Right lobe of liver (tissue), 6 donors: ENCODE data around the gene MACF1. TPM values are rescaled to one million over a fixed set of nuclear protein-coding genes. Genes with fewer than 3 reads are reported as not detected.
A peak's percentile ranks its signal among the peaks of the same experiment; 100 is the strongest.

ENCODE experiments used
- ATAC-seq, 4 donors: fragments of 200-7000 bp; cut with Tn5 transposase; one replicate each; pipeline ENCODE4 v1.9.1; 2020; ENCODE audit warnings: mild to moderate bottlenecking in 4 of 4, moderate library complexity in 4 of 4
- DNase-seq, 3 donors: peaks; one replicate each; pipeline ENCODE4 v3.0.0-alpha.2; 2020
- H3K27ac ChIP-seq, 3 donors: fragments of 200-600 bp; one replicate each; pipeline ENCODE4 v1.8.0; 2022
- H3K27me3 ChIP-seq, 2 donors: fragments of 200-600 bp; one replicate each; pipeline ENCODE4 v1.8.0; 2022
- H3K36me3 ChIP-seq, 4 donors: fragments of 200-600 bp; sonication (generic) in 1 of 4; one replicate each; pipeline versions ENCODE4 v1.5.1 to v1.8.0; 2017 to 2022; ENCODE audit warnings: control low read depth in 1 of 4
- H3K4me1 ChIP-seq, 4 donors: fragments of 200-600 bp; sonication (generic) in 1 of 4; one replicate each; pipeline versions ENCODE4 v1.5.1 to v1.8.0; 2017 to 2022; ENCODE audit warnings: control low read depth in 1 of 4
- H3K4me3 ChIP-seq, 3 donors: fragments of 200-600 bp; one replicate each; pipeline ENCODE4 v1.8.0; 2022
- H3K9me3 ChIP-seq, 4 donors: fragments of 200-600 bp; sonication (generic) in 1 of 4; one replicate each; pipeline versions ENCODE4 v1.5.1 to v1.8.0; 2017 to 2022; ENCODE audit warnings: control low read depth in 1 of 4
- CTCF ChIP-seq, 4 donors: fragments of 200-600 bp in 3 of 4; fragments of 450-650 bp in 1 of 4; IDR thresholded peaks; one replicate each; pipeline versions ENCODE4 v1.5.1 to v1.8.0; 2016 to 2022; ENCODE audit warnings: antibody characterized with exemption in 4 of 4, mild to moderate bottlenecking in 2 of 4
- POLR2A ChIP-seq: fragments of 450-650 bp; IDR thresholded peaks from one replicate; pipeline ENCODE4 v1.6.1; 2017; ENCODE audit warnings: antibody characterized with exemption, mild to moderate bottlenecking
- WGBS: methylation state at CpG from one replicate; pipeline ENCODE4 v1.1.6; 2018; ENCODE audit warnings: low coverage, low lambda C conversion rate; ENCODE audit not compliant: insufficient coverage; ENCODE audit errors: missing lambda C conversion rate; 5-methylcytosine and 5-hydroxymethylcytosine counted together
- intact Hi-C, 2 donors: fragments of 100-400 bp; cut with DNase I; formaldehyde crosslinking; loops; one replicate each; pipeline versions ENCODE4 v1.11.2 to v1.14.1; 2022
- total RNA-seq, 6 experiments: library from RNA; depleted of rRNA in 2 of 6; stranded (reverse); fragments of >200 nt in 2 of 6; fragmentation: NEBNext Ultra II Directional in 3 of 6; extraction: Animal tissue kit (Norgen Biotek cat#: 25700) in 3 of 6; gene quantifications; one replicate each; pipeline versions ENCODE4 v1.1.0 to v1.2.4, GENCODE V29; 2016 to 2023
- donor health status: DM: no; HTN: yes; CAD: no.
- donor health status: DM: no; HTN: no; CAD: no.
- donor health status: DM: no; HTN: no; CAD: no.
- donor health status: DM: no; HTN: yes; CAD: no.
- donor health status: DM: no; HTN: yes; CAD: no.

The MACF1 gene
- total RNA-seq, 6 experiments from 2014 or later, result 78.4 to 141 (median 100) TPM

- intact Hi-C loops, result no loop called here
- Histone ChIP-seq H3K9me3 (no peaks in the 10 kb centered on the region), H3K27me3 (no peaks in the 10 kb centered on the region), H3K27ac (no peak overlapping the region), H3K4me1 (peaks cover 0 to 34% (median 12%) of the 10 kb centered on the region in 4 donors), H3K4me3 (no peak overlapping the region), H3K36me3 (no peaks in the 10 kb centered on the region)
- WGBS, result 78% methylated on average over 8 of the region's 8 CpGs
- DNase-seq (no peak), ATAC-seq (no peak)
- TF ChIP-seq CTCF (IDR thresholded peaks at IDR 0.05), result no peak
- no peak for TF ChIP-seq POLR2A
Observed at GRCh38 chr1:39212499-39212898, 8.0 kb downstream of the MACF1 start.

GRCh38 chr1:39213511-39214002 is 9.1 kb downstream of the MACF1 start:
- no peak overlapping the region for H3K27ac ChIP-seq
- ATAC-seq, result no peak

GRCh38 chr1:39214021-39214713 is 9.7 kb downstream of the MACF1 start:
- no peak for TF ChIP-seq POLR2A
- TF ChIP-seq CTCF (IDR thresholded peaks at IDR 0.05), result no peak
- Histone ChIP-seq H3K4me1 (peaks cover 0 to 34% (median 12%) of the 10 kb centered on the region in 4 donors), H3K4me3 (no peak overlapping the region), H3K9me3 (no peaks in the 10 kb centered on the region), H3K27ac (peak overlapping the region in 1 of 3 donors; percentile 13), H3K36me3 (no peaks in the 10 kb centered on the region), H3K27me3 (no peaks in the 10 kb centered on the region)
- ATAC-seq (peak; percentile 30 to 44 (median 36)), DNase-seq (no peak)
- intact Hi-C loops, result no loop called here
- WGBS, result 31% methylated on average over 6 of the region's 7 CpGs

More at GRCh38 chr1:39213511-39214002, 9.1 kb downstream of the MACF1 start:
- H3K36me3 ChIP-seq, result no peaks in the 10 kb centered on the region
- no peaks in the 10 kb centered on the region for H3K27me3 ChIP-seq
- no peaks in the 10 kb centered on the region for H3K9me3 ChIP-seq
- H3K4me1 ChIP-seq, result peaks cover 0 to 34% (median 12%) of the 10 kb centered on the region in 4 donors
- intact Hi-C loops, result no loop called here
- no peak for DNase-seq
- WGBS, result 58% methylated on average over 7 of the region's 7 CpGs
- no peak overlapping the region for H3K4me3 ChIP-seq
- TF ChIP-seq POLR2A (no peak), CTCF (IDR thresholded peaks at IDR 0.05) (no peak)

- no peak overlapping the region for H3K4me3 ChIP-seq
Observed at GRCh38 chr1:39214714-39214997, 10.2 kb downstream of the MACF1 start.

More at GRCh38 chr1:39214714-39214997, 10.2 kb downstream of the MACF1 start:
- WGBS, result 100% methylated on average over 1 of the region's 1 CpG
- Histone ChIP-seq H3K4me1 (peaks cover 0 to 34% (median 12%) of the 10 kb centered on the region in 4 donors), H3K27ac (peak overlapping the region in 1 of 3 donors; percentile 13), H3K36me3 (no peaks in the 10 kb centered on the region), H3K27me3 (no peaks in the 10 kb centered on the region), H3K9me3 (no peaks in the 10 kb centered on the region)
- DNase-seq (no peak), ATAC-seq (peak; percentile 9 to 32 (median 16))
- intact Hi-C loops, result no loop called here
- TF ChIP-seq CTCF (IDR thresholded peaks at IDR 0.05) (no peak), POLR2A (no peak)
